Psoas muscle (tissue), 8 donors: ENCODE data around the gene UACA. TPM values are rescaled to one million over a fixed set of nuclear protein-coding genes. Genes with fewer than 3 reads are reported as not detected.
"Not testable (repeated sequence)": the region's sequence is repeated elsewhere in the genome, so short reads cannot be mapped to it uniquely, and the experiment has no call there.

ENCODE experiments used
- ATAC-seq, 4 donors: fragments of 200-7000 bp; cut with Tn5 transposase; one replicate each; pipeline ENCODE4 v1.9.1; 2020; ENCODE audit warnings: moderate library complexity in 3 of 4, mild to moderate bottlenecking in 2 of 4
- DNase-seq, 2 donors: peaks; one replicate each; pipeline ENCODE4 v3.0.0-alpha.2; 2020
- H3K27ac ChIP-seq: fragments of 200-600 bp; one replicate; pipeline ENCODE4 v1.8.0; 2022
- H3K27me3 ChIP-seq, 3 donors: fragments of 200-600 bp in 1 of 3; one replicate each; pipeline versions ENCODE4 v1.6.1 to v1.8.0; 2013 to 2022; ENCODE audit warnings: low read length in 2 of 3, mild to moderate bottlenecking in 2 of 3, moderate library complexity in 1 of 3; ENCODE audit not compliant: insufficient read depth in 3 of 3
- H3K36me3 ChIP-seq, 2 donors: fragments of 200-600 bp in 1 of 2; one replicate each; pipeline versions ENCODE4 v1.6.1 to v1.8.0; 2013 to 2022; ENCODE audit warnings: low read depth in 1 of 2, mild to moderate bottlenecking in 1 of 2, moderate library complexity in 1 of 2; ENCODE audit not compliant: insufficient read depth in 1 of 2
- H3K4me1 ChIP-seq: fragments of 200-600 bp; one replicate; pipeline ENCODE4 v1.8.0; 2022
- H3K4me3 ChIP-seq: fragments of 200-600 bp; one replicate; pipeline ENCODE4 v1.8.0; 2022; ENCODE audit warnings: mild to moderate bottlenecking
- H3K9me3 ChIP-seq: fragments of 200-600 bp; one replicate; pipeline ENCODE4 v1.8.0; 2022
- CTCF ChIP-seq: fragments of 200-600 bp; IDR thresholded peaks from one replicate; pipeline ENCODE4 v1.8.0; 2022; ENCODE audit warnings: antibody characterized with exemption
- WGBS, 3 donors: extraction: QIAGEN DNeasy Blood & Tissue Kit; methylation state at CpG; one replicate each; pipeline versions ENCODE4 v1.1.6 to v1.1.7; 2013; 5-methylcytosine and 5-hydroxymethylcytosine counted together
- intact Hi-C, 2 donors: fragments of 100-400 bp; cut with DNase I; formaldehyde crosslinking; loops; one replicate each; pipeline versions ENCODE4 v1.11.0 to v1.14.2; 2022
- polyA plus RNA-seq, 3 donors: library from polyadenylated mRNA; stranded (reverse); fragments of 200-250 nt; gene quantifications; one replicate each; pipeline ENCODE4 v1.2.3, GENCODE V29; 2013
- total RNA-seq, 4 donors: library from RNA; stranded (reverse); fragmentation: NEBNext Ultra II Directional in 2 of 4; extraction: Animal tissue kit (Norgen Biotek cat#: 25700) in 2 of 4; gene quantifications; one replicate each; pipeline versions ENCODE4 v1.2.1 to v1.2.4, GENCODE V29; 2021 to 2023
- donor health status: healthy with polysubstance abuse.
- donor health status: DM: no; HTN: no; CAD: no; lungs with moderate emphysema.
- donor health status: Bipolar disorder and iron deficiency.
- donor health status: healthy.
- donor health status: DM: yes; HTN: yes; CAD: no.
- donor health status: DM: no; HTN: no; CAD: no.
- donor health status: DM: no; HTN: no; CAD: no.
- donor health status: DM: yes; HTN: yes; CAD: no.

UACA gene
- total and polyA plus RNA-seq, 7 donors: 17.0 to 426 (median 138) TPM

GRCh38 chr15:70752193-70752635, 11.1 kb downstream of the UACA start:
- Histone ChIP-seq H3K36me3 (peaks cover 0 to 3% of the 10 kb centered on the region in 2 donors), H3K27ac (peak overlapping the region; percentile 65), H3K4me1 (peaks cover 61% of the 10 kb centered on the region), H3K27me3 (no peaks in the 10 kb centered on the region), H3K4me3 (no peak overlapping the region), H3K9me3 (no peaks in the 10 kb centered on the region)
- TF ChIP-seq CTCF: no peak
- 39 to 46% (median 40%) methylated on average over 4 of the region's 4 CpGs for WGBS, 3 donors
- ATAC-seq (peak in 3 of 4 donors; percentile 62 to 80 (median 70)), DNase-seq (peak; percentile 55 to 75)
- intact Hi-C loops: no loop called here

DNA sequence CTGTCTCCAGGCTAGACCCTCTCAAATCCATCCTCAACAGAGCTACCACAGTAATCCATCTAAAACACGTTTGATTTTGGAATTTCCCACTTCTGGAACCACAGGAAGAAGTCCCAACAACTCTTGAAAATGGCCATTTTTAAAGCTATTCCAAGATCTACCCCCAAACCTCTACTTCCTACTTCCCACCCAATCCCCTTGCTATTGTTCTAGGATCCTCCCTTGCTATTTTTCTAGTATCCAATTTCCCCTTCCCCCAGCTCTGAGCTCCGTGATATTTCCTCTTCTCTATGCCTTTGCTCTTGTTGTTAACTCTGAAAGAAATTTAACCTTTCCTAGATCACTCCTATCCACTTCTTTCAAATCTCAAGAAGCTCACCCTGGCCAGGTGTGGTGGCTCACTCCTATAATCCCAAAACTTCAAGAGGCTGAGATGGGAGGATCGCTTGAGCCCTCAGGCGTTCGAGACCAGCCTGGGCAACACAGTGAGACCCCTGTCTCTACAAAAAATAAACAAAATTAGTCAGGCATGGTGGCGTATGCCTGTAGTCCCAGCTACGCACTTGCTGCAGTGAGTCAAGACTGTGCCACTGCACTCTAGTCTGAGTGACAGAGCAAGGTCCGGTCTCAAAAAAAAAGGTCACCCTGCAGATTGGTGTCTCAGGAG, 13.0 kb downstream of the UACA start:
- no peak for DNase-seq
- 82 to 91% (median 86%) methylated on average over 8 of the region's 8 CpGs for WGBS, 3 donors
- intact Hi-C loops: no loop called here
- Histone ChIP-seq H3K9me3 (no peaks in the 10 kb centered on the region), H3K4me3 (no peak overlapping the region), H3K36me3 (peaks cover 0 to 3% of the 10 kb centered on the region in 2 donors), H3K4me1 (peaks cover 60% of the 10 kb centered on the region), H3K27me3 (no peaks in the 10 kb centered on the region), H3K27ac (peak overlapping the region; percentile 65)
- no peak for ATAC-seq
- TF ChIP-seq CTCF: no peak

DNA sequence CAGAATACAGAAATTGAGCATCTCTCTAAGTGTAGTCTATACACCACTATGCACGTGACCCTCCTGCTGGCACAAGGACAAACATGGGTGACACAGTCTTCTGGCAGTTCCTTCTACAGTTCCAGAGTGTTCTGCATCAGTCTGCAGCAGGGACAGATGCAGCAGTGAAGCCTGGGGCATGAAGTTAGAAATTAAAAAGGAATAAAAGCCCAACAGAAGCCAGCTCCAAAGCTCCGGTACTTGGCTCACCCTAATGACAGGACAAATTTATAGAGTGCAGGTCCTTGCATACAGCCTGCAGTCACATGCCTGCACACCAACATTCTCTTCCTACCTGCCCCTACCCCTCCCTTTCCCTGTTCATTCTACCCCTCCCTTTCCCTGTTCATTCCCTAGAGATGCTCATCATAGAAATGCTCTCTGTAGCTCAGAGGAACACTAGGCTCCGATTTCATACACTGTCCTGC, 15.0 kb downstream of the UACA start:
- intact Hi-C loops: no loop called here
- Histone ChIP-seq H3K27ac (peak overlapping the region; percentile 33), H3K36me3 (no peaks in the 10 kb centered on the region), H3K9me3 (no peaks in the 10 kb centered on the region), H3K4me3 (no peak overlapping the region), H3K4me1 (peaks cover 59% of the 10 kb centered on the region), H3K27me3 (no peaks in the 10 kb centered on the region)
- TF ChIP-seq CTCF: no peak
- ATAC-seq: peak; percentile 83 to 92 (median 88)
- DNase-seq: peak; percentile 65 to 78
- WGBS, 3 donors: 4 to 6% (median 4%) methylated on average over 3 of the region's 3 CpGs

DNA sequence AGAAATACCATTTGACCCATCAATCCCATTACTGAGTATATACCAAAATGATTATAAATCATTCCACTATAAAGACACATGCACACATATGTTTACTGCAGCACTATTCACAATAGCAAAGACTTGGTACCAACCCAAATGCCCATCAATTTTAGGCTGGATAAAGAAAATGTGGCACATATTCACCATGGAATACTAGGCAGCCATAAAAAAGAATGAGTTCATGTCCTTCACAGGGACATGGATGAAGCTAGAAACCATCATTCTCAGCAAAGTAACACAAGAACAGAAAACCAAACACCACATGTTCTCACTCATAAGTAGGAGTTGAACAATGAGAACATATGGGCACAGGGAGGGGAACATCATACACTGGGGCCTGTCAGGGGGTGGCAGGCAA, 16.8 kb downstream of the UACA start:
- DNase-seq, H3K27me3 ChIP-seq, H3K4me3 ChIP-seq, intact Hi-C loops, H3K27ac ChIP-seq, ATAC-seq, H3K36me3 ChIP-seq, H3K9me3 ChIP-seq: not testable (repeated sequence)
- peaks cover 59% of the 10 kb centered on the region for H3K4me1 ChIP-seq

DNA sequence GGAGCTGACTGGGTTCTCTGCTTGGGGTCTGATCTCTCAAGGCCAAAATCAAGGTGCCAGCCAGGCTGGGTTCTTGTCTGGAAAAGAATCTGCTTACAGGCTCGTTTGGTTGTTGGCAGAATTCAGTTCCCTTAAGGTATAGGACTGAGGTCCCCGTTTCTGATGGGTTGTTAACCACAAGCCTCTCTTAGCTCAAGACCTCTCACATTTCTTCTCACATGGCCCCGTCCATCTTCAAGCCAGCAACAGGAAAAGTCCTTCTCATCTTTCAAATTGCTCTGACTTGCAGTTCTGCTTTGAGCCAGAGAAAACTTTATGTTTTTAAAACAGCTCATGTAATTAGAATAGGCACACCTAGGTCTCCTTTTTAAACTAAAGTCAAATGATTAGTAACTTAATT, 20.4 kb downstream of the UACA start:
- DNase-seq (no peak), ATAC-seq (peak; percentile 73 to 86 (median 79))
- Histone ChIP-seq H3K27ac (peak overlapping the region; percentile 90), H3K27me3 (no peaks in the 10 kb centered on the region), H3K9me3 (no peaks in the 10 kb centered on the region), H3K4me1 (peaks cover 68% of the 10 kb centered on the region), H3K4me3 (peak overlapping the region; percentile 64), H3K36me3 (no peaks in the 10 kb centered on the region)
- intact Hi-C loops: no loop called here
- 5 to 8% (median 6%) methylated on average over 3 of the region's 3 CpGs for WGBS, 3 donors
- no peak for TF ChIP-seq CTCF
